ENCODE data around the gene TMCC1. TPM values are rescaled to one million over a fixed set of nuclear protein-coding genes. Genes with fewer than 3 reads are reported as not detected.

Gene TMCC1
- polyA plus RNA-seq, 1 donor: 25.3 TPM

DNA sequence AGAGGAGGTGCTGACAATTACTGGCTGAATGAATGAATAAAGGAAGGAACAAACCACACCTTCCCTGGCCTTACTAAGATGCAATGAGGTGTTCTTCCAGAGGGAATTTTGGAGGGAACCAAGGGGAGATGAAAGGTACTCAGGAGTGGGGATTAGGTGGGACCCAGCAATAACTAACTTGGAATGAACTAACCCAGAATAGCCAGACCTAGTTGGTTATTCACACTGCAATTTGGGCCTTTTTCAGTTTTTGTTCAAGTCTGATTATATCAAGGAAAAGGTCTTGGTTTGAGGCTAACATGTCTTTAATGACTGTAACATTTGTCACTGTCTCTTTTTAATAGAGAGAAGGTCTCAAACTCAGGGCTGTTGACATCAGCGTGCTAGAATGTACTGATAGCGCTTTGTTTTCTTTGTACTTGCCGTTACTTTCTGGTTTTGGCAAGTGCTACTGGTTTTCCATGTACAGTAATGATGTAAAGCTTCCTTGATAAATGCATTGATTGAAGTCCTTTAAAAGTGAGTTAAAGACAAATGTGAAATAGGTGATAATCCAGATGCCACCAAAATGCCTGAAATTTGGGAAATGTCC lies 283.8 kb downstream of the TMCC1 start:
- no peak for DNase-seq

DNA sequence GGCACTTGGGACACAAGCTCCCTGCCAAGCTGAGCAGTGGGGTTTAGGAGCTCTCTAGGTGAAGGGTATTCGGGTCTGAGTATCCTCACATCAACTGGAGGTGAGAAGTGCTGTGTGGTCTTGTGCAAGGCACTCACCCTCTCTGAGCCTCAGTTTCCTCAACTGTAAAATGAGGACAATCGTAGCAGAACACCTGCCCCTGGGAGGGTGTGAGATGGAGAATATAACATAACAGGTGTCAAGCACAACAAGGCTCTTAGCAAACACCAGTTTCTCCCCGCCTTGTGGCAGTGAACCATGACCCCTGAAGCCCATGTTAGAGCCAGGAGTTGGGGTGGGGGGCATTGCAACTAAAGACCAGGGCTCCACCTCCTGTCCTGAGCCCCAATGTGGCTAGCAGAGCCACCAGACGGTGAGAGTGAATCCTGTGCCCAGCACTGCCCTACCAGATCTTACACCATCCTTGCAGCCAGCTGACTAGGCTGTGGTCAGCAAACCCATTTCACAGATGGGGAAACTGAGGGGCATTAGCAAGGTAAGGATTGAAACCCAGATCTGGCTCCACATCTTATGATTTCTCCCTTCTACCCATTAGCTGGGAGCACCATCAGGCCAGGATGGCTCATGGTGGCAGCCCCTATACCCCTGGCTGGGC lies 284.4 kb downstream of the TMCC1 start:
- DNase-seq: no peak

DNA sequence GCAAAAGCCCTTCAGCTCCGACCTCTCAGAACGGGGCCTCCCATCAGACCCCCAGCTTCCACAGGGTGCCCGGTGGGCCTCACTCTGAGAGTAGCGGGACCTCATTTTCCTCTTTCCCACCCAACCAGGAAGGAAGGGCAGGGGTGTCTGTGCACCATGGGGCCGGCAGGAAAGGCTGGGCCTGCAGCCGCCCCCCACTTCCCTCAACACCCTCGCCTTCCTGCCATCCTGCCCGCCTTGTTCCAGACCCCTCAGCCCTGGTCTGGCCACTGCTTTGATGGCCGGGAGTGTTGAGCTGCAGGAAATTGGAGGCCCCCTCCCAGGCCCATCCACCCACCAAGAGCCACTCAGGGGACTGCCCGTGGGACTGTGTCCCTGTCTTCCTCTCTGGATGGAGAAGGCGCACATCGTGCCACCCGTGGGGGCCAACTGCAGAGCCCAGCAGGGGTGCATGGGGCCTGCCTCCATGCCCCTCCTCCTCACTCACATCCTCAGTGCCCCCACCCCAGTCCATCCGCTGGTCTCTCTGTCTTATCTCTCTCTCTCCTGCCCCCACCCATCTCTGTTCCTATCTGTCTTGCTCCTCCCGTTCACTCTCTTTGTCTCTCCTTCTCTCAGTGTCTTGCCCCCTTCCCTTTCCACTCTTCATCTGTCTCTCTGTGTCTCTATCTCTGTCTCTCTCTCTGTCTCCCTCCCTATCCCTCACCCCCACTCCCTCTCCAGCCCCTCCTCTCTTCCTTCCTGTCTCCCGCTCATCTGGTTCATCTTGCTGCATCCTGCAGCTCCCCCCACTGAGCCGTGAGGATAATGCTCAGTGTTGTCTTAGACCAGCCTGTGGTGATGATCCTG lies 285.2 kb downstream of the TMCC1 start:
- DNase-seq: no peak

DNA sequence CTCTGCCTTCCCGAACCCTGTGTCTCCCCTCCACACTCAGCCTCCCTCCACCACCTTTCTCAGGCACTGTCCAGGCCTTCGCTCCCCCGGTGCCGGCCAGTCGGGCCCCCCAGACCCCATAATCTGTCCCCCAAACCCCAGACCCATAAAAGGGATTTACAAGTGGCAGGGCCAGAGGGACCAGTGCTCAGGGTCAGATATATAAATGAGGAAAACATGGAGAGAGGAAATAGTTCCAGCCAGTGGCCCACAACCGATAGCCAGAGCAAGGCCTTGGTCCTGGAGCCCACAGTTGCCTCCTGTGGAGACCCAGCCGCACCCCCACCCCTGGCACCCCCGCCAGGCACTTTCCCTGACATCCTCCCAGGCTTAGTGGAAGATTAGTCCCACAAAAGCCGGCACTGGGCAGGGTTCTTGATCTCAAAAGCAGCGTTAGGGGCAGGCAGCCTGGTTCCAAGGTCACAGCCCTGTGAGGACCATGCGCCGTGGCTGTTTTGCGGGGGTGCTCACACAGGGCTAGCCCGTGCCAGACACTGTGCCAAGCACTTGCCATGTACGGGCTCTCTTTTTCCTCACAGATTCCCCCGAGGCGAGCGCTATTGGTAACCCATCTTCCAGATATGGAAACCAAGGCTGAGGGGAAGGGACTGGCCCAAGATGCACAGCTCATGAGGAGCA lies 286.0 kb downstream of the TMCC1 start:
- no peak for DNase-seq

DNA sequence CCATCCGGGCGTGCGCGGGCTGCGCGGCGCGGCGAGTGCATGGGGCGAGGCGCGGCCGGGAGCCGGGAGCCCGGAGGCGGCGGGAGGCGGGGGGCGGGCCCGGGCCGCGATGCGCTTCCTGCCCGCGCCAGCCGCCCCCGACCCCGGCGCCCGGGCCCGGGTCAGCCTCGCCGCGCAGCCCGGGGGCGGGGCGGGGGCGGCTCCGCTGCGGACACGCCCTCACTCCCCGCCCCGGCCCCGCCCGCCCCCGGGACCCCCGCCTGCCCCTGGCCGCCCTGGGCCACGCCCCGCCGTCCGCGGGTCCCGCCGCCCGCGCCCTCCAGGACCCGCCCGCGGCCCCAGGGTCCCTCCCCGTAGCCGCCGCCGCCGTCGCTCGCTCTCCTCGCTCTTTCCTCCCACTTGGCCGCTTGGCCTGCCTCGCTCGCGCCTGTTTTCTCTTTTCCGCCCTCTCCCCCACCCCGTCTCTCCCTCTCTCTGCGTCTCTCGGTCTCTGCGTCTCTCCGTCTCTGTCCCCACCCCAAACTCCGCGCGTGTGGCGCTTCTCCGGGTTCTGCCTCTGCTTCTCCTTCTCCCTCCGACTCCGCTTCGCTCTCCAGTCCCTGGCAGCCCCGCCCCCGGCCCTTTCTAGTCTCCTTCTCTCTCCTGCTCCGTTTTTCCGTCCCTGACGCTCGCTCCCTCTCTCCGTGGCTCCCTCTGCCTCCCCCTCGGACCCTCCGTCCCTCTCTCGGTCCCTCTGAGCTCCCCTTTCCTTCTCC lies 286.7 kb downstream of the TMCC1 start, which contains the start of gene PLXND1:
Gene PLXND1 (minus strand): TSS at position 41 of the 755 bp plus-strand sequence. CDS start 37 bp downstream, at position 4.
- no peak for DNase-seq

DNA sequence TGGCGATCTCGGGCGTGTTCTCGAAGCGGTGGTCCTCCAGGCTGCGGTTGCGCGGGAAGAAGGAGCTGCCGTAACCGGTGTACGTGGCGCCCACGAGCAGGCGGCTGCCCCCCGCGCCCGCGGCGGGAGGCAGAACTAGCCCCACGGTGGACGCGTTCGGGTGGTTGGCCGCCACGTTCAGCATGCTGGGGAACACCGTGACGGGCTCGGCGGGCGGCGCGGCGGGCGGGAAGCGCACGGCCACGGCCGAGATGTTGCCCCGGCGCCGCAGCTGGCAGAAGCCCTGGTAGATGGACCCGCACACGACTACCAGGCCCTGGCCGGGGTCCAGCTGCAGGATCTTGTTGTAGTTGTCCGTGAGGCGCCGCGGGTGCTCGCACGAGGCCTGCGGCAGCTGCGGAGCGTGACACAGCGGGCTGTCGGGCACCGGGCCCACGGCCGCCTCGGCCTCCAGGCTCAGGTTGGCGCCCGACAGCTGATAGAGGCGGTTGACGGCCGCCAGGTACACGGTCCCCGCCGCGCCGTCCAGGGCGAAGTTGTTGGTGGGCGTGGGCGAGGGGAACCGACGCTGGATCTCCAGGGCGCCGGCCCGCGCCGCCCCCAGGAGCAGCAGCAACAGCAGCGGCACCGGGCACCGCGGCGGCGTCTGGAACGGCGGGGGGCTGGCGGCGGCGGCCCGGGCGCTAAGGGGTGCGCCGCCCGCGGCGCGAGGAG lies 287.4 kb downstream of the TMCC1 start:
- DNase-seq: no peak

DNA sequence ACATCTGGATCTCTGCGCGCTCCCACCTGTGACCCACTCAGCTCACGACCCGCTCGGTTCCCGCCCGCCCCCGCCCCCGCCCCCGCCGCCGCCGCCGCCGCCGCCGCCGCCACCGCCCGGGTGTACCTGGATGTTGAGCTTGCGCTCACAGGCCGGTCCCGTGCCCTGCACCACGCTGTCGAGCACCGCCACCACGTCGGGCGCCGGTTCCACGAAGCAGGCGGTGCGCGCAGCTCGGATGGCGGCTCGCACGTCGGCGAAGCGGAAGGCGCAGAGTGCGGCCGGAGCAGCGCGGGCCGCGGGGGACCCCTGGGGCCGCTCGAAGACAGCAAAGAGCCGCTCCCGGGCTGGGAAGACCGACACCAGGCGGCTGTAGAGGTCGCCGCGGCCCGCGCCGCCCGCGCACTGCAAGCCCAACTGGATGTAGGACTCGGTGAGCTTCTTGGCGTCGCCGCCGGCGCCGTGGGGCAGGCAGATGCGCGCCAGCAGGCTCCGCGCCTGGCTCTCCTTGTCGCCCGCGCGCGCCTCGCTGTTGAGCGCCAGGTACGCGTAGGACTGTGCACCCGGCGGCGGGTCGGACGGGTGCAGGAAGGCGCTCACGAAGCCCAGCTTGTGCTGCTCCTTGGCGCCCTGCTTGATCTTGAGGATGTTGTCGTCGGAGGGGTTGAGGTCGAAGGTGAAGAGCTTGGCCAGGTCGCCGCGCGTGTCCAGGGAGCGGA lies 288.1 kb downstream of the TMCC1 start:
- DNase-seq: no peak

DNA sequence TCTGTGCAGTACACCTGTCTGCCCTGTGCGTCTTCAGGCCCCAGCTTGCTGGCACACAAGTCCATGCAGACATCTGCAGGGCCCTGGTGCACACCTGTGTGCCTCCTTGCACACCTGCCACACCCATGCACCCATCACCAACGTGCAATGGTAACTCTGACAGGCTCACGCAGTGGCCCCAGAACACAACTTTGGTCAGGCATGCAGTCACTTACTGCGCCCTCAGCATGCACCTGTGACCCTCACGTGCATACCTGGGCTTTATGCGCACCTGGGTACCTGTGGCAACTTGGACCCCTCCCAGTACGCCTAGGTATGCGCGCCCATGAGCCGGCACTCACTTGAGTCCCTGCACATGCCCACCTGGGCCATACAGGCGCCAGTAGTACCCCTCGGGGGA lies 288.7 kb downstream of the TMCC1 start:
- no peak for DNase-seq

DNA sequence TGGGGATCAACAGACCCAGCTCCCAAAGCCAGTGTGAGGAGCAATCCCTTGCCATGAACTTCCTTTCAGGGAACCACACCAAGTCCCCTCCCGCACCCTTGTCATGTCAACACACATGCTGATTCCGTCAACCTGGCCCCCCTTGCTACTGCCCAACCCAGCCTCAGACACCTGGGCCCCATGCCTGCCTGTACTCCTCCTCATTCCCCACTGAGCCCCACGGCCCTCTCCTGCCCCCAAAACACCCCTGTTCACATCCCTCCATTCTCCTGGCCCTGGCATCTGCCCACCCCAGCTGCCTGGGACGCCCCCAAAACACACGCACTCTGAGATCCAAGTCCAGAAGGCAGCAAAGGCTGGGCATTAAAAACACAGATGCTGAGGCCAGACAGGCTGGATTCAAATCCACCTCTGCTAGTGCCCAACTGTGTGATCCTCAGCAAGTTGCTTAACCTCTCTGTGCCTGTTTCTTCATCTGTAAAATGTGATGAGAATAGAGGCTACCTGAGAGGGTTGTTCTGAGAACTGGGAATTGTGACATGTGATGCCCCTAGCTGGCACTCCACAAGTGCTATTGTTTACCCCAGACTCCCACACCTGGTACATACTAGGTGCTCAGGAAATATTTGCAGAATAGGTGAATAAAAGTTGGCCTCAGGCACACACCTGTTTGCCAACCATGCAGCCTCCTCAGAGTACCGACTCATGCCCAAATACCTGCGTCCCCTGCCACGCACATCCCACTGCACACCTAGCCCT lies 289.3 kb downstream of the TMCC1 start:
- DNase-seq: no peak

DNA sequence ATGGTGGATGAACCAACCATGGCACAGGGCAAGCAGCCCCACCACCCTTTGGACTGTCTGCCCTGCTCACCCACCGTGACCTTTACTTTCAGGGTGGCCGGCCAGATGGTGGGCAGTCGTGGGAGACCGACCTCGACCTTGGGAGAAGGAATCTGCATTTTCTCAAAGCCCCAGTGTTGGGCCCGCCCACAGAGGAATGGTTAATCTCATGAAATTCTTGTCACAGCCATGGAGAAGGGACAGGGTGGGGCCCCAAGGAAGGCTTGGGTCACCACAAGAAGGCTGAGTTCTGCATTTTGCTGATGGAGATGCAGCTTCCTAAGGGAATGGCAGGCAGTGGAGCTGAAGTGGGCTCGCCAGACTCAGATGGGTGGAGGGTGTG lies 290.0 kb downstream of the TMCC1 start:
- no peak for DNase-seq

DNA sequence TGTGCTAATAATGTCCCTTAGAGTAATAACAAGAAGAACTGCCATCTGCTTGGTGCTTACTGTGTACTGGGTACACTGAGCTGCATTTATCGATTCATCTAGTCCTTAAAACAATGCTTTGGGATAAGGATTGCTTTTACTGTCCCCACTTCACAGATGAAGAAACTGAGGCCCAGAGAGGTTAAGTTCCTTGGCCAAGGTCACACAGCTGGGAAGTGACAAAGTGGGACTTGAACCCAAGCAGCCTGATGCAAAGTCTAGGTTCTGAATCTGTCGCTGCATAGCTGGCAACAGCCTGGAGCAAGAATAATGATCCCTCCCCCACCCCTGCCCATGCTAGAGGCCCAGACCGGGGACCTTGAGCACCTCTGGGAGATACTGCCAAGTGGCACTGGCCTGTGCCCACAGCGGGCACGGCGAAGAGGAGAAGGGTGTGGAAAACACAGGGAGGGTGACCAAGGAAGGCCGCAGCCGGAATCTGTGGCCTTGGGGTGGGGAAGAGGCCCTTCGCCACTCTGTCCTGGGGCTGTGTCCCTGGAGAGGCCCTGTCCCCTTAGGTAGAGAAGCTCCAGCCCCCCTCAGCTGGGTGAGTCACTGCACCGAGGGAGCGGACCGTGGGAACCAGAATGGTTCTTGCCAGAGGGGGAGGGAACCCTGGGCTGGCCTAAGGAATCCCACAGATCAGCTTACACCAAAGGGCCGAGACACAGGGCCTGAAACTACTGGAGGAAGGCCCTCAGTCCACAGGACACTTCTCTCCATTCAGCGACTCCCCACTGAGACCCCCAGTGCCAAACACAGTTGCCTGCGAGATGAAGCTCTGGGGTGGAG lies 290.6 kb downstream of the TMCC1 start:
- no peak for DNase-seq

DNA sequence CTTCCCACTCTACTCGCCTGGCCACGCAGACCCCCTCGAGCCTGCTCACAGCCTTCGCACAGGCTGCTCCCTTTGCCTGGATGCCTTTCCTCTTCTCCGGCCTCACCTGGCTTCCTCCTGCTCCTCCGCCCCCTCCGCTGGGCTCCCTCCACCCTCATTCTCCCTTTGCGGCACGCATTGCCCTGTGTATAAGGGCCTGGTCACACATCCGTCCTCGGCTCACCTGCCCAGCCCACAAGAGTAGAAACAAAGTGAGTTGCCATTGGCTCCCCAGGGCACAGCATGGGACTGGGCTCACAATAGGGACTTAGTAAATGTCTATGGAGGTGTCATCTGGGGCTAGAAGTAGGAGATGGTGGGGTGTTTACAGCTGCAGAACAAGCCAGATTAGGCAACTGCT lies 291.2 kb downstream of the TMCC1 start:
- DNase-seq: no peak

DNA sequence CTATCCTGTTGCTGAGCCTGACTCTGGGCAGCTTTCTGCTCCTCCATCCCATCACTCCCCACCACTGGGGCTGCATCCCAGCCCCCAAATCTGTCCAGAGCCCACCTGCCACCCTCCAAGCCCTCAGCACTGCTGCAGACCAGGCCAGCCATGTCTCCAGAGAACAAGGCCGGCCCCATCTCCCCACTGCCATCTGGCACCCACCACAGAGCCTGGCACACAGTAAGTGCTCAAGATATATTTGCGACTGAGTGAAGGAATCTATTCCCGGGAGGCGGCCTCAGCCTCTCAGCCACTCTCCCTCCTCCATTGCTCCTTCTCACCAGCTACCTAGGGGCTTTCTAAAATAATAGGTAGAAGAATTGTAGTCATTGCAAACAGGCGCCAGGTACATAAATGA lies 291.8 kb downstream of the TMCC1 start:
- DNase-seq: no peak

DNA sequence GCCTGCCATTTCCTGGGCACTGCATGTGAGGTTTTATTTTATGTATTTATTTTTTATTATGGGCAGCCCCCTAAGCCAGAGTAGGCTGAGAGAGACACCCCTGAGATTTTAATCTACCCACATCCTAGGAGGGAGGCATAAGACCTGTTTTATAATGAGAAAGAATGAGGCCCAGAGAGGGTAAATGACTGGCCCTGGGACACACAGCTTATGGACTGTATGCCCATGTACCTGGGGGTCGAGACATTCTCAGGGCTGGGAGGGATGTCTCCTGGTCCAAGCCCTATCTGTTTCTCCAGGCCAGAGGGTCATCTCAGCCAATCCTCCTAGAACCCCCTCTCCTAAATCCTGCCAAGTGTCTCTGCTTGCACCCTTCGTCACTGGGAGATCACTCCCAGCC lies 293.2 kb downstream of the TMCC1 start:
- DNase-seq: no peak

DNA sequence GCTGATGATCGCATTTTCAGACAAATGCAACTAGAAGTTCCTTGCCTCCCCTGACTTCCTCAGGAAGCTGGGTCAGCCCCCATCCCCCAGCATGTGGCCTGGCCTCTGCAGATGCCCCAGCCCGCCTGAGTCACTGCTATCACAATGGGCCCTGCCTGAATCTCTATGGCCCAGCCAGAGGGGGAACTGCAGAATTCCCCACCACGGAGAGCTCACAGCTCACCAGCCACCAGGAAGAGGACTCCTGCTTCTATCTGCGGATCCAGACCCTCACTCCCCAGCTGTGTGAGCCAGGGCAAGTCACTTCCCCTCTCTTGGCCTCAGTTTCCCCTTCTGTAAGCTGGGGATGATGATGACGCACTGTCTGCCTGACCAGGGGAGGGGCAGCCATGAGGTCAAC lies 293.9 kb downstream of the TMCC1 start:
- DNase-seq: no peak

DNA sequence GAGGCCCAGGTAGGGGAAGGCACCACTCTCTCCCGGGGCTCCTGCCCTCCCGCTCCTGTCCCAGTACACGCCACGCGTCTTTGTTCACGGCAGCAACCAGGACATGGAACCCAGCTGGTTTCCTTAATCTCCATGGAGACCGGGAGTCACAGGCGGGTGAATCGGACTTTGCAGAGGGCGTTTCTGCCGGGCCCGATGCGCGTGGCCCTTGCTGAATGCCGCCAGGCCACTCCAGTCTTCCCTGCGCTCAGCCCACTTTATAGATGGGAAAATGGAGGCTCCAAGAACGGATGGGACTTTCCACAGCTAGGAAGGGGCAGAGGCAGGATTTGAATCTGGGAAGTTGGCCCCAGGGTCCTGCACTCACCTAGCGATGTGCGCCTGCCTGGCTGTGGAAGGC lies 294.4 kb downstream of the TMCC1 start:
- DNase-seq: no peak

DNA sequence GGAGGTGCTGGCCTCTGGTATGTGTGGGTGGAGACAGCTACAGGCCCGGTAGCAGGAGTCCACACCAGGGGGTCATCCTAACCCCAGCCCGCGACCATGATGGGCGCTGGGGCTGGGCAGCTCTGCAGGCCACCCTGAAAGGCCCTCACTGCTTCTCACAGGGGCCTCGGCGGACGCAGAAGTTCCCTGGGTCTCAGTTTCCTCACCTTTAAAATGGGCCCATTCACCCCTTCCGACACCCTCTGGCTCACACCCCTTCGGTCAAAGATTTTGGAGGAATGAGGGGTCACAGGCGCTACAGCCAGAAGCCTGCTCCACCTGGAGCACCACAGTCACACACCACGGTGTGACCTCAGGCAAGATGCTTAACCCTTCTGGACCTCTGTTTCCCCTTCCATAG lies 295.0 kb downstream of the TMCC1 start:
- no peak for DNase-seq

DNA sequence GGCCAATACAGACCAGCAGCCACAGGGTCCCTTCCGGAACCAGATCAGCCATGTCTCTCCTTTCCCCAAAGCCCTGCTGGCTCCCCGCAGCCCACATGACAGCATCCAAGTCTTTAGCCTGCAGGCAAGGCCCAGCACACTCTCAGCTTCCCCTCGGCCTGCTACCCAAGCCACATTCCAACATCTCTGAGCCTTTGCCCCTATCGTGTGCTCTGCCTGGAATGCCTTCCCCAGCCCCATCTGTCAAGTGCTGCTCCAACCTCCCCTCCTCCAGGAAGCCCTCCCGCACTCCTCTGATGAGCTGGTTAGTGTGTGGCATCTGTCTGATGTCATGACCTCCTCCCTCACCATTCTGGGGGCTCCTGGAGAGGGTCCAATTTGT lies 295.5 kb downstream of the TMCC1 start:
- no peak for DNase-seq

All from left kidney (tissue), 2 donors.